Measurements from ENCODE around the gene ARHGAP11A. TPM values are rescaled to one million over a fixed set of nuclear protein-coding genes. Genes with fewer than 3 reads are reported as not detected.

ARHGAP11A gene
- total RNA-seq, 1 donor from 2014 or later, result 96.0 TPM

GRCh38 chr15:32677238-32677750, 62.0 kb downstream of the ARHGAP11A start:
- H3K27ac Mint-ChIP-seq (ENCODE audit: unreplicated experiment), result no peak overlapping the region
- no peaks in the 10 kb centered on the region for H3K9me3 Mint-ChIP-seq
- no peaks in the 10 kb centered on the region for H3K36me3 Mint-ChIP-seq (ENCODE audit: low read depth)
- H3K4me3 Mint-ChIP-seq, result no peak overlapping the region
- H3K4me1 Mint-ChIP-seq, result peaks cover 14% of the 10 kb centered on the region
- H3K27me3 Mint-ChIP-seq (ENCODE audit: low read depth), result no peaks in the 10 kb centered on the region
- no peak for TF ChIP-seq CTCF (conservative IDR thresholded peaks at IDR 0.05)
- no peak for DNase-seq (ENCODE audit: low read depth, low spot score)

- Mint-ChIP-seq H3K4me1 (peaks cover 14% of the 10 kb centered on the region), H3K27ac (ENCODE audit: unreplicated experiment) (peak overlapping the region; percentile 79), H3K27me3 (ENCODE audit: low read depth) (no peaks in the 10 kb centered on the region), H3K36me3 (ENCODE audit: low read depth) (no peaks in the 10 kb centered on the region), H3K9me3 (no peaks in the 10 kb centered on the region), H3K4me3 (no peak overlapping the region)
- no peak for DNase-seq (ENCODE audit: low read depth, low spot score)
- no peak for TF ChIP-seq CTCF (conservative IDR thresholded peaks at IDR 0.05)
Observed at GRCh38 chr15:32679298-32679690, 64.0 kb downstream of the ARHGAP11A start.

GRCh38 chr15:32682569-32682968, 67.3 kb downstream of the ARHGAP11A start:
- peaks cover 18% of the 10 kb centered on the region for H3K36me3 Mint-ChIP-seq (ENCODE audit: low read depth)
- H3K9me3 Mint-ChIP-seq, result no peaks in the 10 kb centered on the region

GRCh38 chr15:32682977-32683630, 67.8 kb downstream of the ARHGAP11A start:
- Mint-ChIP-seq H3K9me3 (no peaks in the 10 kb centered on the region), H3K27ac (ENCODE audit: unreplicated experiment) (no peak overlapping the region), H3K4me1 (no peaks in the 10 kb centered on the region), H3K27me3 (ENCODE audit: low read depth) (no peaks in the 10 kb centered on the region), H3K4me3 (no peak overlapping the region), H3K36me3 (ENCODE audit: low read depth) (peaks cover 18% of the 10 kb centered on the region)
- TF ChIP-seq CTCF (conservative IDR thresholded peaks at IDR 0.05), result no peak
- DNase-seq (ENCODE audit: low read depth, low spot score), result no peak

More at GRCh38 chr15:32682569-32682968, 67.3 kb downstream of the ARHGAP11A start:
- Mint-ChIP-seq H3K27ac (ENCODE audit: unreplicated experiment) (no peak overlapping the region), H3K27me3 (ENCODE audit: low read depth) (no peaks in the 10 kb centered on the region), H3K4me1 (peaks cover 3% of the 10 kb centered on the region), H3K4me3 (no peak overlapping the region)
- no peak for TF ChIP-seq CTCF (conservative IDR thresholded peaks at IDR 0.05)
- DNase-seq (ENCODE audit: low read depth, low spot score), result no peak

- DNase-seq (ENCODE audit: low read depth, low spot score), result no peak
- TF ChIP-seq CTCF (conservative IDR thresholded peaks at IDR 0.05), result no peak
- H3K27ac Mint-ChIP-seq (ENCODE audit: unreplicated experiment), result no peak overlapping the region
- H3K4me3 Mint-ChIP-seq, result no peak overlapping the region
- H3K9me3 Mint-ChIP-seq, result no peaks in the 10 kb centered on the region
- H3K4me1 Mint-ChIP-seq, result no peaks in the 10 kb centered on the region
- H3K27me3 Mint-ChIP-seq (ENCODE audit: low read depth), result no peaks in the 10 kb centered on the region
- H3K36me3 Mint-ChIP-seq (ENCODE audit: low read depth), result peaks cover 18% of the 10 kb centered on the region
Observed at GRCh38 chr15:32683906-32684584, 68.7 kb downstream of the ARHGAP11A start.
